ENCODE measurements around the gene GAB3.
A peak's percentile ranks its signal among the peaks of the same experiment; 100 is the strongest.

DNA sequence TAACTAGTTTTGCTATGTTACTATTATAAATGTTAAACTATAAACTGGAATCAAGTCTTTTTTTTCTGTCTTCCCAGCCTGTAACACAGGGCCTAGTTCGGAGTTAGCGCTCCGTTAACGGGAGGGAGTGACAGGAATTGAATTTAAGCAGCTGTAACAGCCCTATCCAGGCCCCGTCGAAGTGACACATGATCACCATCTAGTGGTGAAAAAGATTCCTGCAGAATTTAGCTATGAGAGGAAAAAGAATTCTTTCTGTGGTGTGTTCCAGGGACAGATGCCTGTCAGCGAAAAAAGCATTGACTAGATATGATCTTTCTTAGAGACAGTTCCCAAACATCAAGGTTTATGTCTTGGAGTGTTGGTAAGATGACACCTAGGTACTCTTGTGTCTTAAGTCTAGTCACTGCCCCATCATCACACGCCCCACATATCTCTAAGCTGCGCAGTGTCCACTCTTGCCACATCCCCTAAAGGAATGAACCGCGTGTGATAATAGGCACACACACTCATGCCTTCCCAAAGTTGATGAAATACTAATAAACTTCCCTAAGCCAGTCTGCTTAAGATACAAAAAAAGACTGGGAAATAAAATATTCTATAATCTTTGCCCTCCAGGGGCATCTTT, 2.1 kb downstream of the GAB3 start:
- TF ChIP-seq CTCF (IDR thresholded peaks at IDR 0.05) (peak; percentile 62 to 84 (median 79)), POLR2A (IDR thresholded peaks at IDR 0.05) (no peak), POLR2AphosphoS5 (IDR thresholded peaks at IDR 0.05) (no peak), EP300 (IDR thresholded peaks at IDR 0.05) (no peak)

Data from gastroesophageal sphincter (tissue), 3 donors.